Chondrocyte (in vitro differentiated cells): ENCODE data around the gene METTL27. TPM values are rescaled to one million over a fixed set of nuclear protein-coding genes. Genes with fewer than 3 reads are reported as not detected.

Experiments used
- DNase-seq: peaks from one replicate; pipeline ENCODE4 v3.0.0; 2021; ENCODE audit warnings: mixed read lengths, low spot score
- H3K27ac Mint-ChIP-seq: one replicate; pipeline ENCODE4 v1.8.0; 2021; ENCODE audit warnings: mild to moderate bottlenecking, moderate library complexity, mixed read lengths; ENCODE audit not compliant: unreplicated experiment
- H3K27me3 Mint-ChIP-seq: 2 replicates; pipeline ENCODE4 v1.8.0; 2021; ENCODE audit warnings: low read depth, mixed read lengths
- H3K36me3 Mint-ChIP-seq: 2 replicates; pipeline ENCODE4 v1.8.0; 2021; ENCODE audit warnings: low read depth, mixed read lengths
- H3K4me1 Mint-ChIP-seq: 2 replicates; pipeline ENCODE4 v1.8.0; 2021; ENCODE audit warnings: low read depth, mild to moderate bottlenecking, mixed read lengths
- H3K4me3 Mint-ChIP-seq: one replicate; pipeline ENCODE4 v1.8.0; 2021; ENCODE audit warnings: mild to moderate bottlenecking, moderate library complexity, mixed read lengths; ENCODE audit not compliant: unreplicated experiment
- H3K9me3 Mint-ChIP-seq: 2 replicates; pipeline ENCODE4 v1.8.0; 2021; ENCODE audit warnings: low read depth, mixed read lengths
- total RNA-seq: library from RNA; stranded (reverse); gene quantifications from 3 replicates; pipeline ENCODE4 v1.2.1, GENCODE V29; 2021
- TF ChIP-seq, protein P1 (sequence below): fragments of 200-600 bp; sonication (generic); IDR thresholded peaks from 2 replicates; pipeline ENCODE4 v1.5.0; 2021; ENCODE audit warnings: antibody characterized with exemption, mild to moderate bottlenecking, moderate library complexity

The METTL27 gene
- total RNA-seq, 1 donor from 2014 or later = 0.99 TPM

DNA sequence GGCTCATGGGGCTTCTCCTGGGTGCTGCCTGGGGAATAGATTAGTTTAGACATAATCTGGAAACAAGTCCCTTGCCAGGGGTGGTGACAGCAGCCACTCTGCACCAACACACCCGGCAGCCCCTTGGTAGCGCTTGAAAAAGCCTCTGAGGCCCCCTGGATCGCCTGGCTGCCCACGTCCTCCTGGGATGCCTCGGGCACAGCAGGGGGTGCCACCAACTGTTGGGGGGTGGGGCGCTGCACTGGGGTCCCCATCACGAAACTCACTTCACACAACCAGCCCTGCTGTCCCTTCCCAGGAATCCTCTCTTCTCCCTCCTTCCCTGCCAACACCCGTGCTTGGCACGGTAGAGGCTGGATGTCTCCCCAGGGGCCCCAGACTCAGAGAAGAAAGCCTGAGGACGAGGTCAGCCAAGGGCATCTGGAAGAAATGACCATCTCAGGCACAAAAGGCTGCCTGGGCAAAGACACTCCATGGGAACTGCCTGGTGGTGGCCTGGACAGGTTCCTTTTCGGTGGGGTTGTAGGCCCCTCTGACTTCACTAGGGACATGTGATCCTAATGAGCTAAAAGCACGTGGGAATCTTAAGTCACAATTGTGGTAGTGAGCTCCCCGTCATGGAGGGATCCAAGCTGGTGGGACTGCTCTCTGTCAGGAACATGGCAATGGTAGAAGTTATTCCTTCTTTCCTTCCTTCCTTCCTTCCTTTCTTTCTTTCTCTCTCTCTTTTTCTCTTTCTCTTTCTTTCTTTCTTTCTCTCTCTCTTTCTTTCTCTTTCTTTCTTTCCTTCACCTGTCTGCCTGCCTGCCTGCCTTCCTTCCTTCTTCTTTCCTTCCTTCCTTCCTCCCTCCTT is 30.0 kb upstream of the METTL27 start:
- H3K4me3 Mint-ChIP-seq = no peak overlapping the region
- TF ChIP-seq, protein P1, sequence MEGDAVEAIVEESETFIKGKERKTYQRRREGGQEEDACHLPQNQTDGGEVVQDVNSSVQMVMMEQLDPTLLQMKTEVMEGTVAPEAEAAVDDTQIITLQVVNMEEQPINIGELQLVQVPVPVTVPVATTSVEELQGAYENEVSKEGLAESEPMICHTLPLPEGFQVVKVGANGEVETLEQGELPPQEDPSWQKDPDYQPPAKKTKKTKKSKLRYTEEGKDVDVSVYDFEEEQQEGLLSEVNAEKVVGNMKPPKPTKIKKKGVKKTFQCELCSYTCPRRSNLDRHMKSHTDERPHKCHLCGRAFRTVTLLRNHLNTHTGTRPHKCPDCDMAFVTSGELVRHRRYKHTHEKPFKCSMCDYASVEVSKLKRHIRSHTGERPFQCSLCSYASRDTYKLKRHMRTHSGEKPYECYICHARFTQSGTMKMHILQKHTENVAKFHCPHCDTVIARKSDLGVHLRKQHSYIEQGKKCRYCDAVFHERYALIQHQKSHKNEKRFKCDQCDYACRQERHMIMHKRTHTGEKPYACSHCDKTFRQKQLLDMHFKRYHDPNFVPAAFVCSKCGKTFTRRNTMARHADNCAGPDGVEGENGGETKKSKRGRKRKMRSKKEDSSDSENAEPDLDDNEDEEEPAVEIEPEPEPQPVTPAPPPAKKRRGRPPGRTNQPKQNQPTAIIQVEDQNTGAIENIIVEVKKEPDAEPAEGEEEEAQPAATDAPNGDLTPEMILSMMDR = no peak
- H3K36me3 Mint-ChIP-seq = no peaks in the 10 kb centered on the region
- H3K4me1 Mint-ChIP-seq = peaks cover 49% of the 10 kb centered on the region
- H3K27me3 Mint-ChIP-seq = no peaks in the 10 kb centered on the region
- H3K27ac Mint-ChIP-seq = peak overlapping the region; percentile 68
- DNase-seq = no peak
- no peaks in the 10 kb centered on the region for H3K9me3 Mint-ChIP-seq

DNA sequence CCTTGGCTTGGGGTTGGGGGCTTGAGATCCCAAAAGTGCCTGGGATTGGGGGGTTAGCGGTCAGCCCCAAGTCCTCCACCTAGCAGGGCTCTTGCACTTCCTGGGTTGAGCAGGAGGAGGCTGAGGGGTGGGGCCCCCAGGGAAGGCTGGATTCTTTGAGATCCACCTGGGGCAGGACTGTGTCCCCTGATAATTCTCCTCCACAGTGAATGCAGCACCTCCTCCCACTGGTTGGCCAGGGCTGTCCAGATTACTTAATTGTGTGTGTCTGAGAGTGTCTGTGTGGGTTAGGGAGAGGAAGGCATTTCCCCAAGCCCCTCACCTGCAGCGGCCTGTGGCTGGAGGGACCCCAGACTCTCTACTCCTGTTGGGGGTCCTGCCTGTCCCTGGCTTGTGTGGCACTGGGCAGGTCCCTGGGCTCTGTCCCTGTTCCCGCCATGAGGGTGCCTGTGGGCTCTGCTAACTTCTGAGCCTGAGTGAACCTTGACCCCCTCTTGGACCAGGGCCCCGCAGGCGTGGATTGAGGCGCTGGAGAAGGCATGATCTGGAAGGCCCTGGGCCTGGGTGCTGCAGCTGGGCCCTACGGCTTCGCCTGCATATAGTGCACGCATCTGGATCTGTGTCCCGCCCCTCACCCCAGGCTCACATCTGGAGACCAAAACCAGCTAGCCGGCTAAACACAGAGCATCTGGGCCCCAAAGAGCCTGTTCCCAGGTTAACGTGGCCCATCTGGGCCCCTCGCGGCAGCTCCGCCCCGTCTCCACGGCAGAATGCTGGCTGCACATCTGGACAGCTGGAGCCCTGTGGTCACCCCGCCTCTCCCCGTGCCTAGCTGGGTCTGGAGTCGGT is 29.1 kb upstream of the METTL27 start:
- Mint-ChIP-seq H3K4me1 (peaks cover 49% of the 10 kb centered on the region), H3K4me3 (no peak overlapping the region), H3K27me3 (no peaks in the 10 kb centered on the region), H3K9me3 (no peaks in the 10 kb centered on the region), H3K27ac (peak overlapping the region; percentile 57), H3K36me3 (no peaks in the 10 kb centered on the region)
- TF ChIP-seq, protein P1 = no peak
- no peak for DNase-seq

DNA sequence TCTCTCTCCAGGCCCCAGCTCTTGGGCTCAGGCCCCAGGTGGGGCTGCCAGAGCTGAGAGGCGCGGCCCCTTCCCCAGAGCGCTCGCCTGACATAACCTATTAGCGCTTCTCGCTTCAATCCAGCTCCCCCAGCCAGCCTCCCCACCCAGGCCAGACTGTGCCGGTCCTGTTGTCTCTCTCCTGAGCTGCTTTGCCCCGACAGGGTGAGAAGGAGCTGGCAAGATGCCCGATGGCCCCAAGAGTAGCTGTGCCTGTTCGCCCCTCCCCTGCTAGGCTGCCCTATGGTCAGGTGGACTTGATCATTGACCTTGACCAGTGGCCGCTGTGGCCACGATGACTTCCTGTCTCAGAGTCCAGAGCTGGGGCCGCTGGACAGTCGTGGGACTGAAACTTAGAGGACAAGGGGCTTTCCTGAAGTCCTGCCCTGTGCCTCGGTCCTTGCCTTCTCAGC is 27.8 kb upstream of the METTL27 start:
- peak overlapping the region; percentile 87 for H3K27ac Mint-ChIP-seq
- peak overlapping the region; percentile 28 for H3K4me3 Mint-ChIP-seq
- peaks cover 52% of the 10 kb centered on the region for H3K4me1 Mint-ChIP-seq
- H3K9me3 Mint-ChIP-seq = no peaks in the 10 kb centered on the region
- peak; percentile 93 for DNase-seq
- H3K36me3 Mint-ChIP-seq = no peaks in the 10 kb centered on the region
- no peaks in the 10 kb centered on the region for H3K27me3 Mint-ChIP-seq
- TF ChIP-seq, protein P1 = no peak

DNA sequence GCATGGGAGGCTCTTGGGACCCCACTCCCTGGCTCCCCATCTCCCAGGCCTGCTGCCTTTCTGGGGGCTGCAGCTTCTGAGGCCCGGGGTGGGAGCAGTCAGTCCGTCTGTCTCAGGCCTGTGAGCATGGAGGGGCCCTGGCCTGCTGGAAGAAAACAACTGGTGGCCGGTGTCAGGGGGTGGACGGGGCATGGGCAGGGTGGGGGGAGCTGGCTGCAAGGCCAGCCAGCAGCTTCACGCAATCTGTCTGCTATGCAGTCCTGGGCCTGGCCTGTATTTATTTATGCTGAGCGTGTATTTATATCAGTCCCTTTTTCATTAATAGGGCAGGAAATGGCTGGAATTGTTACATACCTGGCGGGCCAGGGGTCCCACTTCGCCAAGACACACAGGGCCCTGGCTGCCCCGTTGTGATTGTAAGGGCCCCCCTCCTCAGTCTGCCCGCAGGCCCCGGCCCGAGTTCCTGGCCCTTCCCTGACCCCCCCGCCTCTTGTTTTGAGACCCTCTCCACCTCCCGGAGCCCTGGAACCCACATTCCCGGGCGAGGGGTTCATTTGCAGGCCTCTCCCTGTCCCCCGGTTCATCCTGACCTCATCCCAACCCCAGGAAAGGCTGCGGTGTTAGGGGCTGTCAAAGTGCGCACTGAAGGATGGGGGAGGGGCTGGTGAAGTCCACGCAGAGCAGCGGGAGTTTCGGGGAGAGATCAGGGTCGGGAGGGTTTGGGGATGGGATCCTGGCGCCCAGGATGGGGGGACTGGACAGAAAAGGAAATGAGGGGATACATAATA is 26.9 kb upstream of the METTL27 start:
- Mint-ChIP-seq H3K27me3 (no peaks in the 10 kb centered on the region), H3K27ac (peak overlapping the region; percentile 94), H3K4me1 (peaks cover 52% of the 10 kb centered on the region), H3K9me3 (no peaks in the 10 kb centered on the region), H3K4me3 (no peak overlapping the region), H3K36me3 (no peaks in the 10 kb centered on the region)
- DNase-seq = no peak
- TF ChIP-seq, protein P1 = no peak

DNA sequence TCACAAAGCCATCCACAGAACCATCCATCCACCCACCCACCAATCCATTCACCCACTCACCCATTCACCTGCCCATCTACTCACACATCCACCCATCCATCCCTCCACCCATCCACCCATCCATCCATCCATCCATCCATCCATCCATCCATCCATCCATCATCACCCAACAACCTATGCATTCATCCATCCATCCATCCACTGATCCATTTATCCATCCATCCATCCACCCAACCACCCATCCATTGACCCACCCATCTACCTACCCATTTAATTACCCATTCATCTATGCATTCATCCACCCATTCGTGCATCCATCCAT is 24.1 kb upstream of the METTL27 start:
- no peak overlapping the region for H3K27ac Mint-ChIP-seq
- H3K27me3 Mint-ChIP-seq = no peaks in the 10 kb centered on the region
- H3K4me1 Mint-ChIP-seq = peaks cover 40% of the 10 kb centered on the region
- TF ChIP-seq, protein P1 = no peak
- DNase-seq = no peak
- H3K4me3 Mint-ChIP-seq = no peak overlapping the region
- H3K9me3 Mint-ChIP-seq = no peaks in the 10 kb centered on the region
- no peaks in the 10 kb centered on the region for H3K36me3 Mint-ChIP-seq
